Measurements from ENCODE around the gene FOXP2.
A peak's percentile ranks its signal among the peaks of the same experiment; 100 is the strongest.

- TF ChIP-seq EZH2 (IDR thresholded peaks at IDR 0.05; ENCODE audit: borderline replicate concordance, low read depth, low read length, severe bottlenecking) (no peak), POLR2A (IDR thresholded peaks at IDR 0.05; ENCODE audit: low read depth, low read length) (no peak)
- TF ChIP-seq, protein P1, sequence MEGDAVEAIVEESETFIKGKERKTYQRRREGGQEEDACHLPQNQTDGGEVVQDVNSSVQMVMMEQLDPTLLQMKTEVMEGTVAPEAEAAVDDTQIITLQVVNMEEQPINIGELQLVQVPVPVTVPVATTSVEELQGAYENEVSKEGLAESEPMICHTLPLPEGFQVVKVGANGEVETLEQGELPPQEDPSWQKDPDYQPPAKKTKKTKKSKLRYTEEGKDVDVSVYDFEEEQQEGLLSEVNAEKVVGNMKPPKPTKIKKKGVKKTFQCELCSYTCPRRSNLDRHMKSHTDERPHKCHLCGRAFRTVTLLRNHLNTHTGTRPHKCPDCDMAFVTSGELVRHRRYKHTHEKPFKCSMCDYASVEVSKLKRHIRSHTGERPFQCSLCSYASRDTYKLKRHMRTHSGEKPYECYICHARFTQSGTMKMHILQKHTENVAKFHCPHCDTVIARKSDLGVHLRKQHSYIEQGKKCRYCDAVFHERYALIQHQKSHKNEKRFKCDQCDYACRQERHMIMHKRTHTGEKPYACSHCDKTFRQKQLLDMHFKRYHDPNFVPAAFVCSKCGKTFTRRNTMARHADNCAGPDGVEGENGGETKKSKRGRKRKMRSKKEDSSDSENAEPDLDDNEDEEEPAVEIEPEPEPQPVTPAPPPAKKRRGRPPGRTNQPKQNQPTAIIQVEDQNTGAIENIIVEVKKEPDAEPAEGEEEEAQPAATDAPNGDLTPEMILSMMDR (IDR thresholded peaks at IDR 0.05; ENCODE audit: extremely low read depth in 1 of 2, insufficient read depth in 1 of 2, low read depth in 1 of 2, low read length in 2 of 2), result peak in 1 of 2 donors; percentile 3
Measured at GRCh38 chr7:114405427-114405826, 9.2 kb upstream of the FOXP2 start.

All from endothelial cell of umbilical vein (primary cell).